Activated CD4-positive, alpha-beta T cell treated with anti-CD3 and anti-CD28 coated beads for 1 hour (primary cell): Measurements from ENCODE around the gene TGFBR2.
"Not testable (repeated sequence)": the region's sequence is repeated elsewhere in the genome, so short reads cannot be mapped to it uniquely, and the experiment has no call there.

Experiments
- DNase-seq: peaks from one replicate; pipeline ENCODE4 v3.0.0-alpha.2; 2020

Gene TGFBR2

GRCh38 chr3:30659270-30660130 lies 53.1 kb downstream of the TGFBR2 start:
- no peak for DNase-seq

GRCh38 chr3:30660136-30660535 lies 53.7 kb downstream of the TGFBR2 start:
- DNase-seq = no peak

- DNase-seq = no peak
These were observed 54.3 kb downstream of the TGFBR2 start for GRCh38 chr3:30660656-30661055.

- DNase-seq = no peak
These were observed 54.9 kb downstream of the TGFBR2 start for GRCh38 chr3:30661098-30661873.

- no peak for DNase-seq
These were observed 56.4 kb downstream of the TGFBR2 start for GRCh38 chr3:30662836-30663235.

GRCh38 chr3:30663533-30664241 lies 57.3 kb downstream of the TGFBR2 start:
- DNase-seq = no peak

GRCh38 chr3:30664459-30664858 lies 58.1 kb downstream of the TGFBR2 start:
- DNase-seq = no peak

GRCh38 chr3:30664884-30665283 lies 58.5 kb downstream of the TGFBR2 start:
- DNase-seq = no peak

- DNase-seq = no peak
These were observed 59.1 kb downstream of the TGFBR2 start for GRCh38 chr3:30665539-30665938.

- no peak for DNase-seq
These were observed 60.3 kb downstream of the TGFBR2 start for GRCh38 chr3:30666572-30667279.

- no peak for DNase-seq
These were observed 60.9 kb downstream of the TGFBR2 start for GRCh38 chr3:30667280-30667651.

GRCh38 chr3:30668051-30668609 lies 61.7 kb downstream of the TGFBR2 start:
- DNase-seq = no peak

GRCh38 chr3:30669360-30669934 lies 63.0 kb downstream of the TGFBR2 start:
- DNase-seq = not testable (repeated sequence)

GRCh38 chr3:30670292-30670691 lies 63.9 kb downstream of the TGFBR2 start:
- DNase-seq = no peak

GRCh38 chr3:30671527-30672286 lies 65.3 kb downstream of the TGFBR2 start:
- no peak for DNase-seq

GRCh38 chr3:30672287-30672735 lies 65.9 kb downstream of the TGFBR2 start:
- DNase-seq = no peak

GRCh38 chr3:30672959-30673358 lies 66.6 kb downstream of the TGFBR2 start:
- DNase-seq = no peak

- no peak for DNase-seq
These were observed 67.3 kb downstream of the TGFBR2 start for GRCh38 chr3:30673425-30674341.

- DNase-seq = no peak
These were observed 68.6 kb downstream of the TGFBR2 start for GRCh38 chr3:30675006-30675405.

- DNase-seq = no peak
These were observed 69.4 kb downstream of the TGFBR2 start for GRCh38 chr3:30675774-30676173.
